Fibroblast of lung (primary cell): Measurements from ENCODE around the gene SH3TC1. TPM values are rescaled to one million over a fixed set of nuclear protein-coding genes. Genes with fewer than 3 reads are reported as not detected.

Source experiments
- DNase-seq, 2 donors: peaks; one replicate each; pipeline versions ENCODE4 v3.0.0 to v3.0.0-alpha.2; 2010; ENCODE audit warnings: low read depth in 2 of 2
- H2AFZ ChIP-seq: 2 replicates; pipeline ENCODE4 v1.5.1; 2012; ENCODE audit warnings: low read length, control low read depth, inconsistent platforms
- H3K27ac ChIP-seq: 2 replicates; pipeline ENCODE4 v1.5.1; 2011; ENCODE audit warnings: low read length, control low read depth; ENCODE audit not compliant: insufficient read depth
- H3K27me3 ChIP-seq: 2 replicates; pipeline ENCODE4 v1.5.1; 2011; ENCODE audit warnings: mild to moderate bottlenecking, low read length; ENCODE audit not compliant: control insufficient read depth, insufficient read depth
- H3K36me3 ChIP-seq: 2 replicates; pipeline ENCODE4 v1.5.1; 2011; ENCODE audit warnings: low read length; ENCODE audit not compliant: control insufficient read depth, insufficient read depth
- H3K4me1 ChIP-seq: 2 replicates; pipeline ENCODE4 v1.5.1; 2011; ENCODE audit warnings: low read length; ENCODE audit not compliant: control insufficient read depth, insufficient read depth; ENCODE audit errors: extremely low read depth
- H3K4me2 ChIP-seq: 2 replicates; pipeline ENCODE4 v1.5.1; 2011; ENCODE audit warnings: low read length, control low read depth; ENCODE audit not compliant: insufficient read depth; ENCODE audit errors: extremely low read depth
- H3K4me3 ChIP-seq, 4 experiments: fragments of 200-600 bp in 1 of 4; sonication (generic) in 1 of 4; replicated peaks in 1 of 4; 2 replicates each; pipeline ENCODE4 v1.5.1; 2011 to 2016; ENCODE audit warnings: low read length in 4 of 4, low read depth in 3 of 4, mild to moderate bottlenecking in 3 of 4, control low read depth in 2 of 4, inconsistent platforms in 1 of 4, mixed read lengths in 1 of 4; ENCODE audit not compliant: insufficient read depth in 1 of 4; ENCODE audit errors: control extremely low read depth in 1 of 4
- H3K79me2 ChIP-seq: 2 replicates; pipeline ENCODE4 v1.5.1; 2012; ENCODE audit warnings: mild to moderate bottlenecking, low read length, inconsistent platforms; ENCODE audit not compliant: control insufficient read depth, insufficient read depth
- H3K9ac ChIP-seq: 2 replicates; pipeline ENCODE4 v1.5.1; 2011; ENCODE audit warnings: mild to moderate bottlenecking, low read length, control low read depth; ENCODE audit not compliant: insufficient read depth
- H3K9me3 ChIP-seq: 2 replicates; pipeline ENCODE4 v1.5.1; 2012; ENCODE audit warnings: low read depth, low read length; ENCODE audit not compliant: control insufficient read depth, insufficient read depth
- H4K20me1 ChIP-seq: 2 replicates; pipeline ENCODE4 v1.5.1; 2011; ENCODE audit warnings: low read length; ENCODE audit not compliant: control insufficient read depth, insufficient read depth; ENCODE audit errors: extremely low read depth
- CTCF ChIP-seq, 2 donors: IDR thresholded peaks in 1 of 2; conservative IDR thresholded peaks in 1 of 2; 1 replicate in 1 of 2; 2 replicates in 1 of 2; pipeline ENCODE4 v1.5.1; 2011 to 2012; ENCODE audit warnings: low read length in 2 of 2, control low read depth in 1 of 2, inconsistent platforms in 1 of 2, low read depth in 1 of 2, mild to moderate bottlenecking in 1 of 2
- EZH2 ChIP-seq: IDR thresholded peaks from 2 replicates; pipeline ENCODE4 v1.5.1; 2012; ENCODE audit warnings: low read length, control low read depth, mild to moderate bottlenecking; ENCODE audit errors: missing control alignments
- polyA plus RNA-seq, 2 donors: library from polyadenylated mRNA; depleted of rRNA in 1 of 2; stranded (reverse) in 1 of 2; unstranded in 1 of 2; fragments of >200 nt; gene quantifications; 2 replicates each; pipeline ENCODE4 v1.2.1, GENCODE V29; 2011 to 2012; ENCODE audit warnings: missing spikeins in 1 of 2
- total RNA-seq: library from RNA; depleted of rRNA; stranded (reverse); fragments of >200 nt; gene quantifications from 2 replicates; pipeline ENCODE4 v1.2.1, GENCODE V29; 2014

Gene SH3TC1
- total and polyA plus RNA-seq, 2 donors (not counting 1 experiment from before 2014, with no cell fraction given), result 3.3 to 11.6 TPM

- Histone ChIP-seq H3K4me1 (no peaks in the 10 kb centered on the region), H3K27ac (no peak overlapping the region), H3K9me3 (no peaks in the 10 kb centered on the region), H3K4me3 (no peak overlapping the region), H3K27me3 (peaks cover 3% of the 10 kb centered on the region), H4K20me1 (no peaks in the 10 kb centered on the region), H3K9ac (no peak overlapping the region), H3K79me2 (no peaks in the 10 kb centered on the region), H2AFZ (no peak overlapping the region), H3K4me2 (no peak overlapping the region), H3K36me3 (no peaks in the 10 kb centered on the region)
- DNase-seq, result no peak
- TF ChIP-seq EZH2 (no peak), CTCF (conservative IDR thresholded peaks at IDR 0.05 in 1 of 2, IDR thresholded peaks at IDR 0.05 in 1 of 2; ENCODE audit: low read depth in 1 of 2, low read length in 2 of 2) (peak; percentile 42 to 59)
Measured at GRCh38 chr4:8168232-8168631, 30.9 kb upstream of the SH3TC1 start.

GRCh38 chr4:8168832-8169598, 30.1 kb upstream of the SH3TC1 start:
- no peak for TF ChIP-seq EZH2
- TF ChIP-seq CTCF (conservative IDR thresholded peaks at IDR 0.05 in 1 of 2, IDR thresholded peaks at IDR 0.05 in 1 of 2; ENCODE audit: low read depth in 1 of 2, low read length in 2 of 2), result no peak
- Histone ChIP-seq H4K20me1 (no peaks in the 10 kb centered on the region), H3K36me3 (no peaks in the 10 kb centered on the region), H3K9me3 (no peaks in the 10 kb centered on the region), H3K9ac (no peak overlapping the region), H3K79me2 (no peaks in the 10 kb centered on the region), H3K4me1 (no peaks in the 10 kb centered on the region), H2AFZ (no peak overlapping the region), H3K27me3 (peaks cover 3% of the 10 kb centered on the region), H3K4me3 (no peak overlapping the region), H3K4me2 (no peak overlapping the region), H3K27ac (no peak overlapping the region)
- DNase-seq, result no peak

GRCh38 chr4:8169763-8170162, 29.3 kb upstream of the SH3TC1 start:
- DNase-seq, result no peak
- no peak overlapping the region for H3K4me3 ChIP-seq
- H3K4me2 ChIP-seq, result no peak overlapping the region
- no peak overlapping the region for H2AFZ ChIP-seq
- H3K27ac ChIP-seq, result no peak overlapping the region
- H3K27me3 ChIP-seq, result peaks cover 3% of the 10 kb centered on the region
- H3K9ac ChIP-seq, result no peak overlapping the region
- H4K20me1 ChIP-seq, result no peaks in the 10 kb centered on the region
- H3K4me1 ChIP-seq, result no peaks in the 10 kb centered on the region
- TF ChIP-seq CTCF (conservative IDR thresholded peaks at IDR 0.05 in 1 of 2, IDR thresholded peaks at IDR 0.05 in 1 of 2; ENCODE audit: low read depth in 1 of 2, low read length in 2 of 2) (no peak), EZH2 (no peak)
- H3K9me3 ChIP-seq, result no peaks in the 10 kb centered on the region
- H3K36me3 ChIP-seq, result no peaks in the 10 kb centered on the region
- no peaks in the 10 kb centered on the region for H3K79me2 ChIP-seq
